Stimulated activated effector memory CD8-positive, alpha-beta T cell treated with anti-CD3 and anti-CD28 coated beads, Interleukin-12 subunit alpha, Interleukin-12 subunit beta, amount 100 ng/mL, for 72 hours (primary cell): ENCODE measurements around the gene NXPE1.
A peak's percentile ranks its signal among the peaks of the same experiment; 100 is the strongest.
"Not testable (repeated sequence)": the region's sequence is repeated elsewhere in the genome, so short reads cannot be mapped to it uniquely, and the experiment has no call there.

Source experiments
- ATAC-seq: fragments of 150-1000 bp; cut with Tn5 transposase; 2 replicates; pipeline ENCODE4 v1.10.0; 2021
- DNase-seq, 2 donors: peaks; one replicate each; pipeline ENCODE4 v3.0.0; 2021 to 2022; ENCODE audit warnings: low spot score in 2 of 2
- H3K27ac Mint-ChIP-seq: one replicate; pipeline ENCODE4 v1.8.0; 2022; ENCODE audit warnings: mild to moderate bottlenecking, mixed read lengths
- H3K36me3 Mint-ChIP-seq: one replicate; pipeline ENCODE4 v1.8.0; 2022; ENCODE audit warnings: mild to moderate bottlenecking, mixed read lengths
- H3K4me1 Mint-ChIP-seq: one replicate; pipeline ENCODE4 v1.8.0; 2022; ENCODE audit warnings: mixed read lengths
- H3K4me3 Mint-ChIP-seq: one replicate; pipeline ENCODE4 v1.8.0; 2022; ENCODE audit warnings: mild to moderate bottlenecking, mixed read lengths
- H3K9me3 Mint-ChIP-seq: one replicate; pipeline ENCODE4 v1.8.0; 2022; ENCODE audit warnings: mixed read lengths

Gene NXPE1

DNA sequence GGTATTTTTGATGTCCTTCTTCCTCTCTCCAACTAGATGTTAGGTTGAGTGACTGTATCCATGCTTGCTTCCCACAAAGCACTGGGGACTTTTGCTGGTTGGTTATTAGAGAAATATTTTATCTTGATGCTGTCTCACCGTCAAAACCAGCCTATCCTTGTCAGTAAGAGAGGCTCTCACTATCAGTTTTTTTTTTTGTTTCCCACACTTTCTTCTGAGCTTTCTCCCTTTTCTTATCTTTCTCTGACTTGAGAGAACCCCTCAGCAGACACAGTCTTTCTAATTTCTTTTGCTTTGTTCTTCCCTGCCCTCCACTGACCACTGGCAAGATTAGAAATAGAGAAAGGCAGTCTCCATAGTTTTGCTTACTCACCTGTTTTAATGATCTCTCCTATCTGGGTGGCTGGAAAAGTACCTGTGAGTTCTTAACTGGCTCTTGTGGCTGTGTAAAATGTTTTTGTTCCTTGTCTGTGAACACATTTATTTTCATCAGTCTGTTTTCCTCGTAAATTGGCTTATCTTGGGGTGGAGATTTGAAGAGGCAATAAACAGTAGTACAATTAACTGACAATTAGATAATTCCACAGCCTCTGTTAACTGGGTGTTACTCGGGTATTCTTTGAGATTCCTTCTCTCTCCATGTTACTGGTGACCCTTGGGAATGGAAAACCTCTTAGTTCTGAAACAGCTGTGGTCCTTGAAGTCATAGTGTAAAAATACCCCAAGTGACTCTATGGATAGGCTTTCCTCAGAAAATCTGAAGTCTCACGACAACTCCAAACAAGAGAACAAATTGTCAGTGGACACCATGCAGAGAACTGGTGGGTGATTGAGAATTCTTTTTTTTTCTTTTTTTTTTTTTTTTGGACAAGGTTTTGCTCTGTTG lies at the start of gene NXPE1:
TSS of gene NXPE1 (minus strand) at position 457 of the 886 bp plus-strand sequence. CDS start 8,680 bp downstream, outside the sequence.
- Mint-ChIP-seq H3K27ac (no peak within 1 kb of the TSS), H3K9me3 (no peaks in the 10 kb centered on the region), H3K4me1 (no peaks in the 10 kb centered on the region), H3K4me3 (no peak within 1 kb of the TSS), H3K36me3 (no peaks in the 10 kb centered on the region)
- DNase-seq = no peak
- no peak for ATAC-seq

- H3K27ac Mint-ChIP-seq = no peak overlapping the region
- no peaks in the 10 kb centered on the region for H3K36me3 Mint-ChIP-seq
- H3K4me3 Mint-ChIP-seq = no peak overlapping the region
- H3K9me3 Mint-ChIP-seq = no peaks in the 10 kb centered on the region
- no peaks in the 10 kb centered on the region for H3K4me1 Mint-ChIP-seq
- ATAC-seq (no peak), DNase-seq (peak in 1 of 2 donors; percentile 4)
These were observed 49.7 kb upstream of the NXPE1 start for GRCh38 chr11:114609429-114609828.

DNA sequence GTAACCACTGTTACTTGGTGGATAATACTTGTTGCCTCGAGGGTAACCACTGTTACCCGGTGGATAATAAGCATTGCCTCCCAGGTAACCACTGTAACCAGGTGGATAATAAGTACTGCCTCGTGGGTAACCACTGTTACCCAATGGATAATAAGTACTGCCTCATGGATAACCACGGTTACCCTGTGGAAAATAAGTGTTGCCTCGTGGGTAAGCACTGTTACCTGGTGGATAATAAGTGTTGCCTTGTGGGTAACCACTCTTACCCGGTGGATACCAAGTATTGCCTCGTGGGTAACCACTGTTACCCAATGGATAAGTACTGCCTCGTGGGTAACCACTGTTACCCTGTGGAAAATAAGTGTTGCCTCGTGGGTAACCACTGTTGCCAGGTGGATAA lies 48.9 kb upstream of the NXPE1 start:
- H3K27ac Mint-ChIP-seq, H3K4me1 Mint-ChIP-seq, H3K4me3 Mint-ChIP-seq: not testable (repeated sequence)

DNA sequence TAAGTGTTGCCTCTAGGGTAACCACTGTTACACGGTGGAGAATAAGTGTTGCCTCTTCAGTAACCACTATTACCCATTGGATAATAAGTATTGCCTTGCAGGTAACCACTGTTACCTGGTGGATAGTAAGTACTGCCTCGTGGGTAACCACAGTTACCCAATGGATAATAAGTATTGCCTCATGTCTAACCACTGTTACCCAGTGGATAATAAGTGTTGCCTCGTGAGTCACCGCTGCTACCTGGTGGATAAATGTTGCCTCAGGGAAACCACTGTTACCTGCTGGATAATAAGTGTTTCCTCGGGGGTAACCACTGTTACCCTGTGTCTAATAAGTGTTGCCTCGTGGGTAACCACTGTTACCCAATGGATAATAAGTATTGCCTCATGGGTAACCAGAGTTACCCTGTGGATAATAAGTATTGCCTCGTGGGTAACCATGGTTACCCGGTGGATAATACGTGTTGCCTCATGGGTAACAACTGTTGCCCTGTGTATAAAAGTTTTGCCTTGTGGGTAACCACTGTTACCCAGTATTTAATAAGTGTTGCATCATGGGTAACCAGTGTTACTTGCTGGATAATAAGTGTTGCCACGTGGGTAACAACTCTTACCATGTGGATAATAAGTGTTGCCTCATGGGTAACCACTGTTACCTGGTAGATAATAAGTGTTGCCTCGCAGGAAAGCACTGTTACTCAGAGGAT lies 48.2 kb upstream of the NXPE1 start:
- Mint-ChIP-seq H3K4me3 (no peak overlapping the region), H3K36me3 (no peaks in the 10 kb centered on the region), H3K9me3 (no peaks in the 10 kb centered on the region), H3K27ac (no peak overlapping the region), H3K4me1 (no peaks in the 10 kb centered on the region)
- peak in 1 of 2 donors; percentile 10 for DNase-seq
- ATAC-seq = no peak

More for the DNA sequence above, 48.9 kb upstream of the NXPE1 start:
- not testable (repeated sequence) for H3K9me3 Mint-ChIP-seq, ATAC-seq, H3K36me3 Mint-ChIP-seq
- peak in 1 of 2 donors; percentile 20 for DNase-seq

DNA sequence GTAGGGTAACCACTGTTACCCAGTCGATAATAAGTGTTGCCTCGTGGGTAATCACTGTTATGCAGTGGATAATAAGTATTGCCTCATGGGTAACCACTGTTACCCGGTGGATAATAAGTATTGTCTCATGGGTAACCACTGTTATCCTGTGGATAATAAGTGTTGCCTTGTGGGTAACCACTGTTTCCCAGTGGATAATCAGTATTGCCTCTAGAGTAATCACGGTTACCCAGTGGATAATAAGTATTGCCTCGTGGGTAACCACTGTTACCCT lies 47.1 kb upstream of the NXPE1 start:
- not testable (repeated sequence) for H3K4me1 Mint-ChIP-seq, H3K9me3 Mint-ChIP-seq, ATAC-seq, H3K4me3 Mint-ChIP-seq, H3K27ac Mint-ChIP-seq, H3K36me3 Mint-ChIP-seq
- DNase-seq = peak in 1 of 2 donors; percentile 6

DNA sequence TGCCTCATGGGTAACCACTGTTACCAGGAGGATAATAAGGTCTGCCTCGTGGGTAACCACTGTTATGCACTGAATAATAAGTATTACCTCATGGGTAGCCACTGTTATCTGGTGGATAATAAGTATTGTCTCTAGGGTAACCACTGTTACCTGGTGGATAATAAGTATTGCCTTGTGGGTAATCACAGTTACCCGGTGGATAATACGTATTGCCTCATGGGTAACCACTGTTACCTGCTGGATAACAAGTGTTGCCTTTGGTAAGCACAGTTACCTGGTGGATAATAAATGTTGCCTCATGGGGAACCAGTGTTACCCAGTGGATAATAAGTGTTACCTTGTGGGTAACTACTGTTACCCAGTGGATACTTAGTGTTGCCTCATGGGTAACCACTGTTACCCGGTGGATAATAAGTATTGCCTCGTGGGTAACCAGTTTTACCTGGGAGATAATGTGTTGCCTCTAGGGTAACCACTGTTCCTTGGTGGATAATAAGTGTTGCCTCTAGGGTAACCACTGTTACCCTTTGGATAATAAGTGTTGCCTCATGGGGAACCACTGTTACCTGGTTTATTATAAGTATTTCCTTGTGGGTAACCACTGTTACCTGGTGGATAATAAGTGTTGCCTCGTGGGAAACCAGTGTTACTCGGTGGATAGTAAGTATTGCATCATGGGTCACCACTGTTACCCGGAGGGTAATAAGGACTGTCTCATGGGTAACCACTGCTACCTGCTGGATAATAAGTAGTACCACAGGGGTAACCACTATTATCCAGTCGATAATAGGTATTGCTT lies 46.5 kb upstream of the NXPE1 start:
- ATAC-seq (no peak), DNase-seq (peak in 1 of 2 donors; percentile 12)
- Mint-ChIP-seq H3K27ac (no peak overlapping the region), H3K36me3 (no peaks in the 10 kb centered on the region), H3K9me3 (no peaks in the 10 kb centered on the region), H3K4me1 (no peaks in the 10 kb centered on the region), H3K4me3 (no peak overlapping the region)

- H3K36me3 Mint-ChIP-seq = no peaks in the 10 kb centered on the region
These were observed 45.7 kb upstream of the NXPE1 start for GRCh38 chr11:114605370-114605769.

DNA sequence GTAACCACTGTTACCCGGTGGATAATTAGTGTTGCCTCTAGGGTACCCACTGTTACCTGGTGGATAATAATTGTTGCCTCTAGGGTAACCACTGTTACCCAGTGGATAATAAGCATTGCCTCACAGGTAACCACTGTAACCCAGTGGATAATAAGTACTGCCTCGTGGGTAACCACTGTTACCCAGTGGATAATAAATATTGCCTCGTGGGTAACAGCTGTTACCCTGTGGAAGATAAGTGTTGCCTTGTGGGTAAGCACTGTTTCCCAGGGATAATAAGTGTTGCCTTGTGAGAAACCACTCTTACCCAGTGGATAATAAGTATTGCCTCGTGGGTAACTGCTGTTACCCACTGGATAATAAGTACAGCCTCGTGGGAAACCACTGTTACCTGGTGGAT lies 45.2 kb upstream of the NXPE1 start:
- ATAC-seq = no peak
- no peak overlapping the region for H3K4me3 Mint-ChIP-seq
- H3K9me3 Mint-ChIP-seq = no peaks in the 10 kb centered on the region
- peak in 1 of 2 donors; percentile 43 for DNase-seq
- H3K27ac Mint-ChIP-seq = no peak overlapping the region
- no peaks in the 10 kb centered on the region for H3K4me1 Mint-ChIP-seq
- no peaks in the 10 kb centered on the region for H3K36me3 Mint-ChIP-seq

More at GRCh38 chr11:114605370-114605769, 45.7 kb upstream of the NXPE1 start:
- DNase-seq (no peak), ATAC-seq (no peak)
- no peak overlapping the region for H3K4me3 Mint-ChIP-seq
- no peak overlapping the region for H3K27ac Mint-ChIP-seq
- H3K4me1 Mint-ChIP-seq = no peaks in the 10 kb centered on the region
- H3K9me3 Mint-ChIP-seq = no peaks in the 10 kb centered on the region

- Mint-ChIP-seq H3K9me3 (no peaks in the 10 kb centered on the region), H3K4me3 (no peak overlapping the region), H3K27ac (no peak overlapping the region), H3K36me3 (no peaks in the 10 kb centered on the region), H3K4me1 (no peaks in the 10 kb centered on the region)
- ATAC-seq = no peak
- DNase-seq = peak in 1 of 2 donors; percentile 41
These were observed 44.6 kb upstream of the NXPE1 start for GRCh38 chr11:114604179-114604813.

- not testable (repeated sequence) for H3K27ac Mint-ChIP-seq, H3K36me3 Mint-ChIP-seq, H3K9me3 Mint-ChIP-seq, ATAC-seq, H3K4me3 Mint-ChIP-seq, H3K4me1 Mint-ChIP-seq
- DNase-seq = peak in 1 of 2 donors; percentile 45
These were observed 43.5 kb upstream of the NXPE1 start for GRCh38 chr11:114603151-114603550.

- Mint-ChIP-seq H3K27ac (no peak overlapping the region), H3K4me3 (no peak overlapping the region), H3K4me1 (no peaks in the 10 kb centered on the region), H3K9me3 (no peaks in the 10 kb centered on the region), H3K36me3 (no peaks in the 10 kb centered on the region)
- ATAC-seq = peak; percentile 45
- DNase-seq = peak in 1 of 2 donors; percentile 43
These were observed 38.8 kb upstream of the NXPE1 start for GRCh38 chr11:114598461-114598860.

GRCh38 chr11:114596175-114596919 lies 36.7 kb upstream of the NXPE1 start:
- Mint-ChIP-seq H3K4me1 (no peaks in the 10 kb centered on the region), H3K9me3 (no peaks in the 10 kb centered on the region), H3K27ac (no peak overlapping the region), H3K36me3 (no peaks in the 10 kb centered on the region), H3K4me3 (no peak overlapping the region)
- no peak for ATAC-seq
- peak in 1 of 2 donors; percentile 20 for DNase-seq

DNA sequence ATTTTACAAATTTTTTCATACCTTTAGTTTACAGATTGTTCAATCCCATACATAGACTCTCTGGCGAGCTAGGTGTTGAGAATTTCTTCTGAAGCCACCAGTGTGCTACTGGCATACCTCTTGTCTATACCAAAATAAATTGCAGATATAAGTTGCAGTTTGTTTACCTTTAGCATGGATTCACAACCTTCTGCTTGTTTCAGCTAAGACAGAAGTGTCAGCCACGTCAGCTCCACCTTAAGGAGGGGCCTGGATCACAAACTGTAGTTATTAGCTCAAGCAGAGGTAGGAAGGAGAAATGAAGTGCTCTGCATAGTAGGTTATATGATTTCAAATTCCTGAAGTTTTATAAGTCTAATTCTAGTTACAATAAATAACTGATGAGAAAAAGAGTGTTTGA lies 35.9 kb upstream of the NXPE1 start, which contains the start of gene NXPE4:
TSS of gene NXPE4 (minus strand) at position 216 of the 400 bp plus-strand sequence. CDS start 1,027 bp downstream, outside the sequence.
- H3K27ac Mint-ChIP-seq = no peak within 1 kb of the TSS
- DNase-seq (peak in 1 of 2 donors; percentile 15), ATAC-seq (no peak)
- no peaks in the 10 kb centered on the region for H3K9me3 Mint-ChIP-seq
- H3K4me1 Mint-ChIP-seq = no peaks in the 10 kb centered on the region
- no peaks in the 10 kb centered on the region for H3K36me3 Mint-ChIP-seq
- H3K4me3 Mint-ChIP-seq = no peak within 1 kb of the TSS

- Mint-ChIP-seq H3K9me3 (no peaks in the 10 kb centered on the region), H3K27ac (no peak overlapping the region), H3K4me3 (no peak overlapping the region), H3K4me1 (no peaks in the 10 kb centered on the region), H3K36me3 (no peaks in the 10 kb centered on the region)
- DNase-seq = no peak
- ATAC-seq = no peak
These were observed 35.0 kb upstream of the NXPE1 start for GRCh38 chr11:114594703-114595102.
